HG03135 (cell line): Measurements from ENCODE around the gene CEPT1.
"Not testable (repeated sequence)": the region's sequence is repeated elsewhere in the genome, so short reads cannot be mapped to it uniquely, and the experiment has no call there.

Experiments
- ATAC-seq: cut with Tn5 transposase; IDR thresholded peaks from one replicate; pipeline ENCODE4 v1.9.1; 2021; ENCODE audit warnings: mild to moderate bottlenecking, moderate library complexity; ENCODE audit not compliant: unreplicated experiment

The CEPT1 gene

GRCh38 chr1:111139956-111140679 is at the start of gene CEPT1, which contains the start of gene DRAM2:
Gene CEPT1, plus strand, starts transcription at chr1:111140223. Its CDS starts 7,492 bp downstream, at chr1:111147715.
Gene DRAM2, minus strand, starts transcription at chr1:111140093. Its CDS starts 8,539 bp downstream, at chr1:111131554.
- ATAC-seq, result peak; percentile 63

DNA sequence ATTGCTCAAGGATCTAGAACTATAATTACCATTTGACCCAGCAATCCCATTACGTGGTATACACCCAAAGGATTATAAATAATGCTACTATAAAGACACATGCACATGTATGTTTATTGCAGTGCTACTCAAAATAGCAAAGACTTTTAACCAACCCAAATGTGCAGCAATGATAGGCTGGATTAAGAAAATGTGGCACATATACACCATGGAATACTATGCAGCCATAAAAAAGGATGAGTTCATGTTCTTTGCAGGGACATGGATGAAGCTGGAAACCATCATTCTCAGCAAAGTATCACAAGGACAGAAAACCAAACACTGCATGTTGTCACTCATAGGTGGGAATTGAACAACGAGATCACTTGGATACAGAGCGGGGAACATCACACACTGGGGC is 44.6 kb upstream of the CEPT1 start:
- ATAC-seq, result not testable (repeated sequence)

- ATAC-seq, result no peak
These were observed 42.5 kb upstream of the CEPT1 start for GRCh38 chr1:111097356-111098099.

DNA sequence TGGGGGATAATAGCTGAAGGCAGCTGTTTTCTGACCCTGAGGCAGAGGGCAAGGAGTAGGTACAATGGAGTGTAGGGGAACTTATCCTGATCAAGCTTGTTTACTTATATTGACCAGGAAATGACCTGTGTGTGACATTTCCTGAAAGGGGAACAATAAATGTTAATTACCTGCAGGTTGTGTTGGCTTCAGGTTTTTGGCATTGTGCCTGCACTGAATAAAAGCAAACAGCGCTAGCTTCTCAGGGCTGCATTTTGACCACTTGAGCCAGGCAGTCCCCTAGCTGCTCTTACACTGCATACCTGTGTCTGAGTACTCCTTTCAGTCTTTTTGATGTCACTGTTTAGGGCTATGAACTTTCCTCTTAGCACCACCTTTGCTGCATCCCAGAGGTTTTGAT is 40.7 kb upstream of the CEPT1 start:
- ATAC-seq, result no peak

DNA sequence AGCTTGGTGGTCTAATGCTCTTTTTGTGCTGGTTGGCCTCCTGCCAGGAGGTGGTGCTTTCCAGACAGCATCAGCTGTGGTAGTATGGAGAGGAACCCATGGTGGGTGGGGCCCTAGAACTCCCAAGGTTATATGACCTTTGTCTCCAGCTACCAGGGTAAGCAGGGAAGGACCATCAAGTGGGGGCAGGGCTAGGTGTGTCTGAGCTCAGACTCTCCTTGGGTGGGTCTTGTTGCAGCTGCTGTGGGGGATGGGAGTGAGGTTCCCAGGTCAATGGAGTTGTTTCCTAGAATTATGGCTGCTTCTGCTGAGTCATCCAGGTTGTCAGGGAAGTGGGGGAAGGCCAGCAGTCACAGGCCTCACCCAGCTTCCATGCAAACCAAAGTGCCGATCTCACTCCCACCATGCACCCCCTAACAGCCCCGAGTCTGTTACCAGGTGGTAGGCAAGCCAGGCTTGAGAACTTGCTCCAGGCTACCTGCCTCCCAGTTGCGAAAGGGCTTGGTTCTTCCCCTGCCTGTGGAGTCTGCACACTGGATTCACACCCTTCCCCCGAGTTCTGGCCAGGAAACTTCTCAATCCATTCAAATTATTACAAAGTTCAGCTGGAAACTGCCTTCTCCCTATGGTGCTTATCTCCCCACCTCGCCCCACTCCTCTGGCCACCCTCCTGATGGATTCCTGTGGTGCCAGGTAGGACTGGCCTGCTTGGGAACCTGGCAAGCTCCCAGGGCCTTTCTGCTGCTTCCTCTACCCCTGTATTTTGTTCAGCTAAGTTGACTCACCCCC is 38.0 kb upstream of the CEPT1 start:
- ATAC-seq, result no peak

GRCh38 chr1:111104981-111105380 is 35.0 kb upstream of the CEPT1 start:
- ATAC-seq, result no peak

- no peak for ATAC-seq
These were observed 29.7 kb upstream of the CEPT1 start for GRCh38 chr1:111110197-111110899.

DNA sequence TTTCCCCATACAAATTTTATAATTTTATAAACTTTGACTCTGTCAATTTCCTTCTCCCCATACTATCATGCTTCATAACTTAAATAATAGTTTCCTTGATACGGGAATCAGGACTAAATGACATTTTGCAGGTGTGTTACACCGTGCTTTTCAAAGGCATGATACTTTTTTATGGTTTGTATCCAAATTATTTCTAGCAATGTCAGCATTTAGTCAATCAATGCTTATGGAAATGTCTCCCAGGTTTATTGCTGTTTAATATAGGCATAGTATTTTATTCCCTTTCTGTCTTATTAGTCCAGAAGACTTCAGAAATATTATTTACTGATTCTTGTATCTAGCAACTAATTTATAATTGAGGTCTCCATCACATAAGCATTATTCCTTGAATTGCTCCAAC is 23.5 kb upstream of the CEPT1 start:
- no peak for ATAC-seq

- ATAC-seq, result no peak
These were observed 13.7 kb upstream of the CEPT1 start for GRCh38 chr1:111126354-111126753.

DNA sequence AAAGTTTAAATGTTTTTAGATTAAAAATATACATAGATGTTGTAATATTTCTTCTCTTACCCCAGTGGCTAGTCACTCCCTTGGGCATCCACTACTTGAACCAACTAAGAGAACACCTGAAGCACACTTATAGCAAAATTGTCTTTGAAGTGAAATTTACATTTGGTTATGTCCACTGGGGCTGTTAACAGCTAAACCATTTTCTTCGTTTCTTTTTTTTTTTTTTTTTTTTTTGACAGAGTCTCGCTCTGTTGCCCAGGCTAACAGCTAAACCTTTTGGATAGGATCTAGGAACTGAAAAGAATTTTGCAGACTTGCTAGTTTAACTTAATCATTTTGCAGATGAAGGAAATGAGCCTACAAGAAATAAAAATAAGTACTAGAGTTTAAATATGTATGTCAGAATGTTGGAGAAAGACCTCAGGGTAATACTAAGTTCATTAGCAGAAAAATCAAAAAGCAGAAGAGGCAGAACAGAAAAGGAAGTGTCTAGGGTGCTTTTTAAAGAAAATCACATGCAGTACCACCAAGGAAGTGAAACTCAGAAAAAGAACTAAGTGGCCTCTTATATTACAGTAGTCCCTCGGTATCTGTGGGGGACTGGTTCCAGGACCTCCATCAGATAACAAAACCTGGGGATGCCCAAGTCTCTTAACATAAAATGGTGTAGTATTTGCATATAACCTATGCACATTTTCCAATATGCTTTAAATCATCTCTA is 11.9 kb upstream of the CEPT1 start:
- ATAC-seq, result peak; percentile 84

DNA sequence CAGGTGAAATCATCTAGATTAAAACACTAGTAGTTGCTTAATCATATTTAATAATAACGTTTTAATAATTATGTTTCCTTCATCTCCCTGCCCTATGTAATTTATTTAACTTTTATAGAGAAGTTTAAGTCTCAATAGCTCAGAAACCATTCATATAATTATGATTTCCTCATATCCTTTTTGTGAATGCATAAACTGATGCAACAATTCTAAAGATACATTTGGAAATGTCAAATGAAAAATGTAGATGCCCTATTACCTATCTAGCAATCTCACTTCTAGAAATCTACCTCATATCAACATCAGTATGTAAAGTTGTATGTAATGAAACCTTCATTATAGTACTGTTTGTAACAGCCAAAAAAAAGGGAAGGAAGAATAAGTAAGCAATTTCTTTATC is 10.6 kb upstream of the CEPT1 start:
- no peak for ATAC-seq

- ATAC-seq, result no peak
These were observed 8.3 kb upstream of the CEPT1 start for GRCh38 chr1:111131693-111132092.

DNA sequence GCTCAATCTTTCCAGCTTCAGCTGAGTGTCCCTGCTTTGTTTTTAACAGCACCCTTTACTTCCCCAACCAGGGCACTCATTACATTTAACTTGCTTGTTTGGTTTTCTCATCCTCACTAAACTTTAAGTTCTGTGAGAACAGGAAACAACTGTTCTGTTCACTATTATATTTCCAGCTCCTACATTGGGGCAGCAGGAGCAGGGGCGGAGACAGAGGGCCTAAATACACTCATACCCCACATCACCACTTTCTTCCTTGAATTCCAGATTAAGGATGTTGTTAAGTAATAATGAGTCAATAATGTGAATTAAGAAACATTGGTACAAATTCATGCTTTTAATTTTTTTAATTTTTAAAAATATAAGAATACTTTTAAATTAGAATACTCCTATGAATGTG is 6.2 kb upstream of the CEPT1 start:
- ATAC-seq, result no peak

DNA sequence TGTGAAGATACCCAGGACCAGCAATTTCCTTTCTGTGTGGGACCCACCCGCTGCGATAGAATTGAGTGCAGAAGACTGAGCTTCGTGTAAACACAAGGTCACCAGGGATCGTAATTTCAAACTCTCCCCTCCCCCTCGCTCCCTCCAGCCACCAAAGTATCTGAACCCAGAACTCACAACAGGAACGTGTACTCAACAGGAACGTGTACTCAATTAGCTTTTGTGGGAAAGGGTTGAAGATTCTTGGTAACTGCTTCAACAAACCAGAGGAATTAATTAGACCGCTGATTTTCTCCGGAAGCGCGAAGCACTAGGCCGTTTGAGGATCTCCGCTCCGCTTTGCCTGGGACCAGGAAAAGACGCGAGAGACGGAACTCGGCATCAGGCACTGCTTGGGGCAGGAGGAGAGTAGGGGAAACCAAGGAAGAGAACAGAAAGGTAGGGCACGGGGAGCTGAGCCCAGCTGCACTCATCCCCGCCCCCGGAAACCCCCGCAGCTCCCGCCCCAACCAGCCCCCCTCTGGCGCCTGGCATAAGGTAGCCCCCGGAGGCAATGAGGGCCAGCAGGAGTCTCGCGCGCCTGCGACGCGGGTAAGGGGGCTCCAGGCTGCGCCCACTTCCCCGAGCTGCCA is 583 bp upstream of the CEPT1 start:
- ATAC-seq, result peak; percentile 32

GRCh38 chr1:111140680-111140967 is 601 bp downstream of the CEPT1 start:
- no peak for ATAC-seq

- ATAC-seq, result no peak
These were observed 1.5 kb downstream of the CEPT1 start for GRCh38 chr1:111141245-111142220.

DNA sequence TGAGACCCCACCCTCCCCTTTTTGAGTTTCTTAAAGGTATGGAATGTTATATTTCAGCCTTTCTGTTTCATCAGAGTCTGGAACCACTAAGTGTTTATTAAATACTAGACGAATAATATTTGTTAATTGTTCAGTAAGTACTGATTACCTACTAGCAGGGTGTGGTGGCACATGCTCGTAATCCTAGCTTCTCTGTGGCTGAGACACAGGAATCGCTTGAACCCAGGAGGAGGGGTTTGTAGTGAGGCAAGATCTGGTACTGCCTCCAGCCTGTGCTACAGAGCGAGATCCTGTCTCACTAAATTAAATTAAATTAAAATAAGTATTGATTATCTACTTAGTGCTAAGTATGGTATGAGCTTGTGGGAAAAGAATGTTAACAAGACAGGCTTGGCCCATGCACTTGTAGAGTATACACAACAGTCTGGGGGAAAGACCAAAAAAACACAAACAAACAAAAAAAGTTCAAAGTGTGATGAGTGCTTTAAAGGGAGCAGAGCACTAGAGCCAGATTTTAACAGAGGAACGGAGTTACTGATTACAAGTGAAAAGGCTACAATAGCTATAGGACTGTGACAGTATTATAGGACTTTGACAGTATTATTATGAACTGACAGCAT is 2.4 kb downstream of the CEPT1 start:
- no peak for ATAC-seq

DNA sequence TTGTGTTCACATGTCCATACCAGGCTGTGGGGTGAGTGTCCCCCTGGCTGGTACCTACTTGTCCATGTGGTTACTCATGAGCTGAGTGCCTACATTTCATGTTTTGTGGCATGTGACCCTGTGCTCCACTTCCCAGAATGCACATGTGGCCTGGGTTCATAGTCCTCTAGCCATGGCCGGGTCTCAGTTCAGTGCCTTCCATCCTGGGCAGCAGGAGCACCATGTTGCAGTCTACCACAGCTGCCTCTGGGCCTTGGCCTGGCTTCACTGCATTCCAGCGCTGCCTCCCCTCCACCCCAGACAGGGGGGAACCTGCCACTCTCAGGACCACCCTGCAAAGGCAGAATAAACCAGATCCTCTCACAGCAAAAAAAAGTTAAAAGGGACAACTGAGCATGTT is 5.5 kb downstream of the CEPT1 start:
- no peak for ATAC-seq
